ENCODE data around the gene GINS3. TPM values are rescaled to one million over a fixed set of nuclear protein-coding genes. Genes with fewer than 3 reads are reported as not detected.
"Not testable (repeated sequence)": the region's sequence is repeated elsewhere in the genome, so short reads cannot be mapped to it uniquely, and the experiment has no call there.

The GINS3 gene
- total RNA-seq, 1 donor = 10.7 TPM

DNA sequence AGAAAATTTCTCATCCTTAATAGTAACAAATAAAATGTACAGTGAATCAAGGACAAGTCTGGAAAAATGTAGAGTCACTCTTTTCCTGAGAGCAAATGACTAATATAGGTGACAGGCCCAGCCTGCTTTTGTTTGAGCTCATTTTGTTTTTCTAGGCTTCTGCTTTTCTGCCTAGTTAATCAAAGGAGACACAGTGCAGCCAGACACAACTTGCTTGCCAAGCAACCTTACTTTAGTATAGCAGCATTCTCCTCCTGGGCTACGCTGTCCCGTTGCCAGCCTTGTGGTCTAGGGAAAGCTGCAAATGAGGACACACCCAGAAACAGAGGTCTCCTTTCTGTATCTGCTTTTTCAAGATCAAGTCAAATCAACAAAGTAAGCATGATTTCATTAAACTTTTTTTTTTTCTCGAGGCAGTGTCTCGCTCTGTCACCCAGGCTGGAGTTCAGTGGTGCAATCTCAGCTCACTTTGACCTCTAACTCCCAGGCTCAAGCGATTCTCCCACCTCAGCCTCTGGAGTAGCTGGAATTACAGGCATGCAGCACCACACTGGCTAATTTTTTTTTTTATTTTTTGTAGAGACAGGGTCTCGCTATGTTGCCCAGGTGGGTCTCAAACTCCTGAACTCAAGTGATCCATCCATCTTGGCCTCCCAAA lies 17.2 kb downstream of the GINS3 start:
- DNase-seq (ENCODE audit: low read depth) = peak; percentile 94
- H3K4me3 ChIP-seq (ENCODE audit: low read depth, low read length) = no peak overlapping the region
- TF ChIP-seq, protein P1, sequence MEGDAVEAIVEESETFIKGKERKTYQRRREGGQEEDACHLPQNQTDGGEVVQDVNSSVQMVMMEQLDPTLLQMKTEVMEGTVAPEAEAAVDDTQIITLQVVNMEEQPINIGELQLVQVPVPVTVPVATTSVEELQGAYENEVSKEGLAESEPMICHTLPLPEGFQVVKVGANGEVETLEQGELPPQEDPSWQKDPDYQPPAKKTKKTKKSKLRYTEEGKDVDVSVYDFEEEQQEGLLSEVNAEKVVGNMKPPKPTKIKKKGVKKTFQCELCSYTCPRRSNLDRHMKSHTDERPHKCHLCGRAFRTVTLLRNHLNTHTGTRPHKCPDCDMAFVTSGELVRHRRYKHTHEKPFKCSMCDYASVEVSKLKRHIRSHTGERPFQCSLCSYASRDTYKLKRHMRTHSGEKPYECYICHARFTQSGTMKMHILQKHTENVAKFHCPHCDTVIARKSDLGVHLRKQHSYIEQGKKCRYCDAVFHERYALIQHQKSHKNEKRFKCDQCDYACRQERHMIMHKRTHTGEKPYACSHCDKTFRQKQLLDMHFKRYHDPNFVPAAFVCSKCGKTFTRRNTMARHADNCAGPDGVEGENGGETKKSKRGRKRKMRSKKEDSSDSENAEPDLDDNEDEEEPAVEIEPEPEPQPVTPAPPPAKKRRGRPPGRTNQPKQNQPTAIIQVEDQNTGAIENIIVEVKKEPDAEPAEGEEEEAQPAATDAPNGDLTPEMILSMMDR (IDR thresholded peaks at IDR 0.05; ENCODE audit: insufficient read depth, low read length) = no peak

DNA sequence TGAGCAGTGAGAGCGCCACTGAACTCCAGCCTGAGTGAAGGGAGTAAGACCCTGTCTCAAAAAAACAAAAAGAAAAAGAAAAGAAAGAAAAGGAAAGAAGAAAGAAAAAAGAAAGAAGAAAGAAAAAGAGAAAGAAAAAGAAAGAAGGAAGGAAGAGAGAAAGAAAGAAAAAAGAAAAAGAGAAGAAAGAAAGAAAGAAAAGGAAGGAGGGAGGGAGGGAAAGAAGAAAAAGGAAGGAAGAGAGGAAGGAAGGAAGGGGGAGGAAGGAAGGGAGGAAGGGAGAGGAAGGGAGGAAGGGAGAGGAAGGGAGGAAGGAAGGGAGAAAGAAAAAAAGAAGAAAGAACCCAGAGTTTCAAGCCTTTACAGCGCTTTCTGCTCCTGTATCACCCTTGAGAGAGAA lies 19.1 kb downstream of the GINS3 start:
- H3K4me3 ChIP-seq (ENCODE audit: low read depth, low read length) = no peak overlapping the region
- DNase-seq (ENCODE audit: low read depth) = no peak
- TF ChIP-seq, protein P1 (IDR thresholded peaks at IDR 0.05; ENCODE audit: insufficient read depth, low read length) = no peak

DNA sequence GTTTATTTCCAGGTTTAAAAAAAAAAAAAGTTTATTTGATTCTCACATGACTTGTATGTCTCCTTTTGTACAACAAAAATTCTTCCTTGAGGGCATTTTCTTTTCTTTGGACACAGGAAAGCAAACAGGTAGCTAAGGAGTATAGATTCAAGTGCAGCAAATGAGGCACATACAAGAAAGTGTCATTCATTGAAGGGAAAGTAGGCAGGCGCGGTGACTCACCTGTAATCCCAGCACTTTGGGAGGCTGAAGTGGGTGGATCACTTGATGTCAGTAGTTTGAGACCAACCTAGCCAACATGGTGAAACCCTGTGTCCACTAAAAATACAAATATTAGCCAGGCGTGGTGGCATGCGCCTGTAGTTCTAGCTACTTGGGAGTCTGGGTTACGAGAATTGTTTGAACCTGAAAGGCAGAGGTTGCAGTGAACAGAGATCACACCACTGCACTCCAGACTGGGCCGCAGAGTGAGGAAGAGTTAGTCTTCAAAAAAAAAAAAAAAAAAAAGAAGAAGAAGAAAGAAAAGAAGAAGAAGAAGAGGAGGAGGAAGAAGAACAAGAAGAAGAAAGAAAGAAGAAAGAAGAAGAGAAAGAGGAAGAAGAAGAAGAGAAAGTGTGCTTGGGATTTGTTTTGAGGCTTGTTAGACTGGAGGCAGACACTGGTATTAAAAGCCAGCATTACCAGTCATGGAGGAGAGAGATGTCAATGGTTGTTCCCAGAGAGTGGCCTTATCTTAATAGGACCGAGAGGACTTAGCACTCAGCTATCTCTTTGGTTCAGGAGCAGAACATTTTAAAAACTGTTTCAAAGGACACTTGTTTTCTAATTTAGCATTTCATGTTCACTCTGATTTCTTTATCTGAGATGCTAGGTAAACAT lies 19.7 kb downstream of the GINS3 start:
- TF ChIP-seq, protein P1 (IDR thresholded peaks at IDR 0.05; ENCODE audit: insufficient read depth, low read length) = no peak
- H3K4me3 ChIP-seq (ENCODE audit: low read depth, low read length) = no peak overlapping the region
- no peak for DNase-seq (ENCODE audit: low read depth)

DNA sequence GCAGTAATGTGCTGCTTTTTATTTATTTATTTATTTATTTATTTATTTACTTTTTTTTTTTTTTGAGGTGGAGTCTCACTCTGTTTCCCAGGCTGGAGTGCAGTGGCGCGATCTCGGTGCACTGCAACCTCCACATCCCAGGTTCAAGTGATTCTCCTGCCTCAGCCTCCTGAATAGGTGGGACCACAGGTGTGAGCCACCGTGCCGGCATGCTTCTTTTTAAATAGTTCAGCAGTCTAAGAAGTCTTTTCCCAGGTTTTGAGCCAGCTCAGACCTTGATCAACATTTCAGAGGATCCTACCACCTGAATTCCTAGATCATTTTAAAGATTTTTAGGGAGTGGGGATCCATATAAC lies 20.3 kb downstream of the GINS3 start:
- DNase-seq (ENCODE audit: low read depth) = not testable (repeated sequence)

DNA sequence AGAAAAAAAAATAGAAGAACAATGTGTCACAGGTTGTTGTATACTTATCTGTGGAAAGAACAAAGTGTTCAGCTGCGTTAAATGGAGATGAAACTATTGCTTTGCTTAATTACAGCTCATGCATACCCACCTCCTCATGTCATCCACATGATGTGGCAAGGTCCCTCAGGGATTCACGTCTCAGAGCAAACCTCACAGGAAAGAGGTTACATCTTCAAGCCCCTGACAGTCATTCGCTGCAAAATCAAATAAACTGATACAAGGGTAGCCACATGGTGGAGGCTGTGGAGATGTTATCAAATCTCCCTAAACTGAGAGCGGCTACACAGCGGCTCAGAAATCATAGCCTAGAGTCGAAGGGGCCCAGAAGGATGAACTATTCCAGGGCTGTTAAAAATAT lies 21.1 kb downstream of the GINS3 start:
- DNase-seq (ENCODE audit: low read depth) = no peak
- TF ChIP-seq, protein P1 (IDR thresholded peaks at IDR 0.05; ENCODE audit: insufficient read depth, low read length) = no peak
- H3K4me3 ChIP-seq (ENCODE audit: low read depth, low read length) = no peak overlapping the region

More for the DNA sequence above, 20.3 kb downstream of the GINS3 start:
- H3K4me3 ChIP-seq (ENCODE audit: low read depth, low read length) = not testable (repeated sequence)

DNA sequence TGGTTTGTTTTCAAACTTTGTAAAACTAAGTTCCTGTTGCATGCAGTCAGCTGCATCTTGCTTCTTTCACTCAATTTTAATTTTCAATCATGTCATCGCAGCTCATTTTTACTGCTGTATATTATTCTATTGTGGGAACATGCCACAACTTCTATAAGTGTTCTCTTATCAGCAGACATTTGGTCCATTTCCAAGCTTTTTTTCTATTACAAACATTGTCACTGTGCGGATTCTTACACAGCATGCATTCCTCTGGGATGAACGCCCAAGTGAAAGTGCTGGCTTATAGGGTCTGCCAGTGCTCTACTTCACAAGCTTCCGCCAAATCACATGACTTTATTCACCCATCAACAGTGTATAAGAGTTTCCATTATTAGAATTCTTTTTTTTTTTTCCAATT lies 22.7 kb downstream of the GINS3 start:
- TF ChIP-seq, protein P1 (IDR thresholded peaks at IDR 0.05; ENCODE audit: insufficient read depth, low read length) = no peak

DNA sequence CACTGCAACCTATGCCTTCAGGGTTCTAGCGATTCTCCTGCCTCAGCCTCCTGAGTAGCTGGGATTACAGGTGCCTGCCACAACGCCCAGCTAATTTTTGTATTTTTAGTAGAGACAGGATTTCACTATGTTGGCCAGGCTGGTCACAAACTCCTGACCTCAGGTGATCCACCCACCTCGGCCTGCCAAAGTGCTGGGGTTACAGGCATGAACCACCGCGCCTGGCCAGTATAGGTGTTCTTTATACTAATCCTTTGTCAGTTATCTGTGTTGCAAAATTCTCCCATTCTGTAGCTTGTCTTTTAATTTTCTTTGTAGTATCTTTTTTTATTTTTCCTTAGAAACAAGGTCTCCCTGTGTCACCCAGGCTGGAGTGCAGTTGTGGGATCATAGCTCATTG lies 23.7 kb downstream of the GINS3 start:
- DNase-seq (ENCODE audit: low read depth); H3K4me3 ChIP-seq (ENCODE audit: low read depth, low read length): not testable (repeated sequence)

More for the DNA sequence above, 22.7 kb downstream of the GINS3 start:
- DNase-seq (ENCODE audit: low read depth) = peak; percentile 57
- H3K4me3 ChIP-seq (ENCODE audit: low read depth, low read length) = no peak overlapping the region
